Erythroblast (primary cell): ENCODE results near the gene ESYT2.

Experiments
- GATA1 ChIP-seq: IDR thresholded peaks from 2 replicates; pipeline ENCODE4 v1.6.1; 2011; ENCODE audit warnings: low read depth, mild to moderate bottlenecking, control low read depth, low read length, moderate library complexity
- POLR2A ChIP-seq: IDR thresholded peaks from 2 replicates; pipeline ENCODE4 v1.6.1; 2011; ENCODE audit warnings: mild to moderate bottlenecking, low read length

DNA sequence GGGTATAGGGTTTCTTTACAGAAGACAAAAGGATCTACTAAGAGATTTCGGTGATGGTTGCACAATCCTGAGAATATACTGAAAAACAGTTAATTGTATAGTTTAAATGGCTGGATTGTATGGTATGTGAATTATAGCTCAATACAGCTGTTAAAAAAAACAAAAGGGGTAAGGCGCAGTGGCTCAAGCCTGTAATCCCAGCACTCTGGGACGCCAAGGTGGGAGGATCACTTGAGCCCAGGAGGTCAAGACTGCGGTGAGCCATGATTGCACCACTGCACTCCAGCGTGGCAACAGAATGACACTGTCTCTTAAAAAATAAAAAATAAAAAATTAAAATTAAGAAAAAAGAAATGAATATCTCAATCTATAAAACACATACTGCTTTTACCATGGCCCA lies 18.5 kb downstream of the ESYT2 start:
- no peak for TF ChIP-seq POLR2A
- no peak for TF ChIP-seq GATA1
